HepG2 (cell line): Measurements from ENCODE around the gene SLITRK2. TPM values are rescaled to one million over a fixed set of nuclear protein-coding genes. Genes with fewer than 3 reads are reported as not detected.

ENCODE experiments used
- ATAC-seq: fragments of 200-7000 bp; cut with Tn5 transposase; 3 replicates; pipeline ENCODE4 v1.9.1; 2020; ENCODE audit warnings: mild to moderate bottlenecking, moderate library complexity
- BruUV-seq: library from RNA; stranded (reverse); fragments of 400-500 nt; replicated peaks from 2 replicates; lab custom pipeline; 2021; lab: Mats Ljungman, UMichigan
- CTCF ChIA-PET: fragments of 300-600 bp; formaldehyde crosslinking; extraction: SDS; loops from one replicate; lab custom pipeline; 2021; ENCODE audit warnings: low total read pairs, inconsistent platforms, low intra/inter-chr PET ratio; lab: Yijun Ruan, JAX
- POLR2A ChIA-PET: fragments of 350-600 bp; sonication (Branson Sonifier 250); formaldehyde crosslinking; loops from one replicate; lab custom pipeline; 2020; ENCODE audit warnings: antibody characterized with exemption, inconsistent platforms; lab: Yijun Ruan, JAX
- DNase-seq: peaks from one replicate; pipeline ENCODE4 v3.0.0-alpha.2; 2015; ENCODE audit warnings: low spot score
- FAIRE-seq: peaks from 3 replicates; lab custom pipeline; 2011; peaks lifted over from hg19 to GRCh38; lab: Jason Lieb, UNC
- H2AFZ ChIP-seq: one replicate; pipeline ENCODE4 v1.6.1; 2011; ENCODE audit warnings: low read length, inconsistent platforms
- H3K27ac ChIP-seq: fragments of 300-600 bp; 3 replicates; pipeline ENCODE4 v1.8.0; 2011; ENCODE audit warnings: mixed run types, mild to moderate bottlenecking, mixed read lengths, low read length, inconsistent platforms; ENCODE audit not compliant: insufficient read depth; ENCODE audit errors: extremely low read length
- H3K27me3 ChIP-seq, 2 experiments: fragments of 200-600 bp in 1 of 2; 2 replicates in 1 of 2; 3 replicates in 1 of 2; pipeline versions ENCODE4 v1.6.0 to v1.8.0; 2011; ENCODE audit warnings: low read length in 2 of 2, mild to moderate bottlenecking in 2 of 2, moderate library complexity in 2 of 2, inconsistent platforms in 1 of 2; ENCODE audit not compliant: insufficient read depth in 2 of 2, control insufficient read depth in 1 of 2
- H3K36me3 ChIP-seq, 2 experiments: fragments of 200-600 bp in 1 of 2; replicated peaks in 1 of 2; 2 replicates in 1 of 2; 3 replicates in 1 of 2; pipeline versions ENCODE4 v1.5.1 to v1.8.0; 2011; ENCODE audit warnings: low read length in 2 of 2, inconsistent platforms in 1 of 2; ENCODE audit not compliant: insufficient read depth in 2 of 2, control insufficient read depth in 1 of 2
- H3K4me1 ChIP-seq: 2 replicates; pipeline ENCODE4 v1.5.1; 2012; ENCODE audit warnings: low read length, inconsistent platforms; ENCODE audit not compliant: insufficient read depth
- H3K4me2 ChIP-seq: 2 replicates; pipeline ENCODE4 v1.6.0; 2011; ENCODE audit warnings: low read depth, low read length, inconsistent platforms
- H3K4me3 ChIP-seq, 3 experiments: fragments of 200-600 bp in 1 of 3; sonication (generic), shearing (Covaris generic) in 1 of 3; replicated peaks in 1 of 3; 2 replicates each; pipeline ENCODE4 v1.5.1; 2011 to 2016; ENCODE audit warnings: low read length in 3 of 3, inconsistent platforms in 2 of 3, low read depth in 2 of 3, mild to moderate bottlenecking in 2 of 3, control low read depth in 1 of 3, mixed read lengths in 1 of 3; ENCODE audit not compliant: insufficient read depth in 1 of 3
- H3K79me2 ChIP-seq: one replicate; pipeline ENCODE4 v1.6.1; 2011; ENCODE audit warnings: low read length, inconsistent platforms; ENCODE audit not compliant: insufficient read depth
- H3K9ac ChIP-seq: 2 replicates; pipeline ENCODE4 v1.6.0; 2011; ENCODE audit warnings: mild to moderate bottlenecking, low read depth, low read length, inconsistent platforms; ENCODE audit not compliant: insufficient read depth
- H3K9me3 ChIP-seq: 2 replicates; pipeline ENCODE4 v1.5.1; 2012; ENCODE audit warnings: mild to moderate bottlenecking, low read length
- H4K20me1 ChIP-seq: 2 replicates; pipeline ENCODE4 v1.6.0; 2011; ENCODE audit warnings: inconsistent platforms, mild to moderate bottlenecking, low read length, moderate library complexity; ENCODE audit not compliant: insufficient read depth
- BORCS8-MEF2B ChIP-seq: sonication (generic); formaldehyde crosslinking; IDR thresholded peaks from 2 replicates; pipeline ENCODE4 v1.8.0; 2022; ENCODE audit warnings: mild to moderate bottlenecking, missing genetic modification reagents
- FIP1L1 ChIP-seq: fragments of 200-400 bp; formaldehyde crosslinking; IDR thresholded peaks from 2 replicates; pipeline ENCODE4 v1.6.1; 2018; ENCODE audit warnings: low read depth, mild to moderate bottlenecking, low read length, moderate library complexity, borderline replicate concordance; ENCODE audit not compliant: insufficient read depth
- MBNL3 ChIP-seq: fragments of 250-450 bp; sonication (Bioruptor Pico); conservative IDR thresholded peaks from 2 replicates; pipeline ENCODE4 v1.8.0; 2022; ENCODE audit warnings: mild to moderate bottlenecking, inconsistent platforms
- PAF1 ChIP-seq: IDR thresholded peaks from 2 replicates; pipeline ENCODE4 v1.6.1; 2016; ENCODE audit warnings: missing genetic modification reagents, missing compliant biosample characterization
- SNRNP70 ChIP-seq: fragments of 200-400 bp; formaldehyde crosslinking; IDR thresholded peaks from 2 replicates; pipeline ENCODE4 v1.6.1; 2017; ENCODE audit warnings: mild to moderate bottlenecking, low read depth, low read length, moderate library complexity
- ZBTB7B ChIP-seq: sonication (generic); formaldehyde crosslinking; IDR thresholded peaks from 2 replicates; pipeline ENCODE4 v1.4.0; 2020; ENCODE audit warnings: missing genetic modification reagents
- ZC3H4 ChIP-seq: sonication (generic); formaldehyde crosslinking; IDR thresholded peaks from 2 replicates; pipeline ENCODE4 v1.4.0; 2020; ENCODE audit warnings: missing genetic modification reagents, borderline replicate concordance
- ZNF431 ChIP-seq: sonication (generic); formaldehyde crosslinking; IDR thresholded peaks from 2 replicates; pipeline ENCODE4 v1.9.0; 2022; ENCODE audit warnings: missing genetic modification reagents, low read depth, mild to moderate bottlenecking, borderline replicate concordance
- ZNF547 ChIP-seq: sonication (generic); formaldehyde crosslinking; IDR thresholded peaks from 2 replicates; pipeline ENCODE4 v1.5.1; 2020; ENCODE audit warnings: mild to moderate bottlenecking, missing genetic modification reagents
- ZNF563 ChIP-seq: sonication (generic); formaldehyde crosslinking; IDR thresholded peaks from 2 replicates; pipeline ENCODE4 v1.8.0; 2022; ENCODE audit warnings: mild to moderate bottlenecking, moderate library complexity, missing genetic modification reagents
- ZZZ3 ChIP-seq: sonication (generic); formaldehyde crosslinking; IDR thresholded peaks from 2 replicates; pipeline ENCODE4 v1.4.0; 2020; ENCODE audit warnings: missing genetic modification reagents, mild to moderate bottlenecking, borderline replicate concordance
- WGBS: methylation state at CpG from one replicate; pipeline ENCODE4 v1.1.6; 2017; ENCODE audit warnings: low lambda C conversion rate; 5-methylcytosine and 5-hydroxymethylcytosine counted together
- in situ Hi-C: cut with HindIII; loops from 2 replicates; pipeline ENCODE4 v1.10.0; 2017; ENCODE audit warnings: low pct_unique_long_range_greater_than_20kb; ENCODE audit not compliant: extremely low pct_ligation_motif_present
- intact Hi-C: fragments of 100-400 bp; cut with micrococcal nuclease; formaldehyde crosslinking; loops from one replicate; pipeline ENCODE4 v1.10.0; 2022; ENCODE audit not compliant: unreplicated experiment
- polyA plus RNA-seq, 8 experiments: library from polyadenylated mRNA; depleted of rRNA in 3 of 8; stranded (reverse) in 7 of 8; unstranded in 1 of 8; fragments of >200 nt; fragmentation: Illumina TruSeq in 4 of 8; extraction: Trizol in 4 of 8; gene quantifications; 2 replicates each; pipeline versions ENCODE4 v1.2.1 to v1.2.3, GENCODE V29; 2011 to 2016; ENCODE audit warnings: low read depth in 4 of 8, missing spikeins in 1 of 8, mixed read lengths in 1 of 8; ENCODE audit not compliant: insufficient read depth in 1 of 8
- total RNA-seq, 5 experiments: library from RNA; depleted of rRNA; stranded (reverse); fragments of >200 nt; fragmentation: Illumina TruSeq; extraction: Trizol; gene quantifications; 2 replicates each; pipeline ENCODE4 v1.2.3, GENCODE V29; 2016; ENCODE audit warnings: low read depth in 1 of 5
- TF ChIP-seq, protein P1 (sequence below): sonication (generic); formaldehyde crosslinking; conservative IDR thresholded peaks from 2 replicates; pipeline ENCODE4 v1.4.0; 2020; ENCODE audit warnings: missing genetic modification reagents
- TF ChIP-seq, protein P2 (sequence below): sonication (generic); formaldehyde crosslinking; IDR thresholded peaks from 2 replicates; pipeline ENCODE4 v1.4.0; 2020; ENCODE audit warnings: missing genetic modification reagents, borderline replicate concordance
- TF ChIP-seq, protein P3 (sequence below): sonication (generic); formaldehyde crosslinking; IDR thresholded peaks from 2 replicates; pipeline ENCODE4 v1.8.0; 2022; ENCODE audit warnings: mild to moderate bottlenecking, missing genetic modification reagents; ENCODE audit not compliant: insufficient replicate concordance

SLITRK2 gene
- total and polyA plus RNA-seq, 2 of the 13 experiments (the other 11 are each of a cell fraction or from before 2014, with no cell fraction given): not detected

DNA sequence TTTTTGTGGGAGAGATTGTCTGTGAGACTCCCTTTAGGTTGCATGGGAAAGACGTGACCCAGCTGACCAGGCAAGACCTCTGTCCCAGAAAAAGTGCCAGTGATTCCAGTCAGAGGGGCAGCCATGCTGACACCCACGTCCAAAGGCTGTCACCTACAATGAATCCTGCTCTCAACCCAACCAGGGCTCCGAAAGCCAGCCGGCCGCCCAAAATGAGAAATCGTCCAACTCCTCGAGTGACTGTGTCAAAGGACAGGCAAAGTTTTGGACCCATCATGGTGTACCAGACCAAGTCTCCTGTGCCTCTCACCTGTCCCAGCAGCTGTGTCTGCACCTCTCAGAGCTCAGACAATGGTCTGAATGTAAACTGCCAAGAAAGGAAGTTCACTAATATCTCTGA, 5.5 kb downstream of the SLITRK2 start:
- Histone ChIP-seq H3K27me3 (no peaks in the 10 kb centered on the region), H3K9ac (no peak overlapping the region), H3K4me3 (no peak overlapping the region), H3K4me2 (no peak overlapping the region), H2AFZ (no peak overlapping the region), H3K36me3 (no peaks in the 10 kb centered on the region), H4K20me1 (no peaks in the 10 kb centered on the region), H3K9me3 (no peaks in the 10 kb centered on the region), H3K79me2 (no peaks in the 10 kb centered on the region), H3K27ac (no peak overlapping the region), H3K4me1 (no peaks in the 10 kb centered on the region)
- ATAC-seq: no peak
- POLR2A ChIA-PET: no interaction called here
- WGBS: no CpG with 5 or more reads among the region's 7 CpGs
- no peak for DNase-seq
- in situ Hi-C loops (no loop called here), intact Hi-C loops (no loop called here)
- no TSS peak for BruUV-seq
- CTCF ChIA-PET: no interaction called here
- FAIRE-seq: no peak
- no peak for TF ChIP-seq ZZZ3 (CRISPR knock-in tag)
- no peak for TF ChIP-seq ZNF563 (CRISPR knock-in tag)
- TF ChIP-seq, protein P1, sequence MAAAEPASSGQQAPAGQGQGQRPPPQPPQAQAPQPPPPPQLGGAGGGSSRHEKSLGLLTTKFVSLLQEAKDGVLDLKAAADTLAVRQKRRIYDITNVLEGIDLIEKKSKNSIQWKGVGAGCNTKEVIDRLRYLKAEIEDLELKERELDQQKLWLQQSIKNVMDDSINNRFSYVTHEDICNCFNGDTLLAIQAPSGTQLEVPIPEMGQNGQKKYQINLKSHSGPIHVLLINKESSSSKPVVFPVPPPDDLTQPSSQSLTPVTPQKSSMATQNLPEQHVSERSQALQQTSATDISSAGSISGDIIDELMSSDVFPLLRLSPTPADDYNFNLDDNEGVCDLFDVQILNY: no peak
- TF ChIP-seq BORCS8-MEF2B (CRISPR knock-in tag): no peak
- no peak for TF ChIP-seq ZNF431 (CRISPR knock-in tag)
- no peak for TF ChIP-seq ZNF547 (CRISPR knock-in tag)
- TF ChIP-seq, protein P2, sequence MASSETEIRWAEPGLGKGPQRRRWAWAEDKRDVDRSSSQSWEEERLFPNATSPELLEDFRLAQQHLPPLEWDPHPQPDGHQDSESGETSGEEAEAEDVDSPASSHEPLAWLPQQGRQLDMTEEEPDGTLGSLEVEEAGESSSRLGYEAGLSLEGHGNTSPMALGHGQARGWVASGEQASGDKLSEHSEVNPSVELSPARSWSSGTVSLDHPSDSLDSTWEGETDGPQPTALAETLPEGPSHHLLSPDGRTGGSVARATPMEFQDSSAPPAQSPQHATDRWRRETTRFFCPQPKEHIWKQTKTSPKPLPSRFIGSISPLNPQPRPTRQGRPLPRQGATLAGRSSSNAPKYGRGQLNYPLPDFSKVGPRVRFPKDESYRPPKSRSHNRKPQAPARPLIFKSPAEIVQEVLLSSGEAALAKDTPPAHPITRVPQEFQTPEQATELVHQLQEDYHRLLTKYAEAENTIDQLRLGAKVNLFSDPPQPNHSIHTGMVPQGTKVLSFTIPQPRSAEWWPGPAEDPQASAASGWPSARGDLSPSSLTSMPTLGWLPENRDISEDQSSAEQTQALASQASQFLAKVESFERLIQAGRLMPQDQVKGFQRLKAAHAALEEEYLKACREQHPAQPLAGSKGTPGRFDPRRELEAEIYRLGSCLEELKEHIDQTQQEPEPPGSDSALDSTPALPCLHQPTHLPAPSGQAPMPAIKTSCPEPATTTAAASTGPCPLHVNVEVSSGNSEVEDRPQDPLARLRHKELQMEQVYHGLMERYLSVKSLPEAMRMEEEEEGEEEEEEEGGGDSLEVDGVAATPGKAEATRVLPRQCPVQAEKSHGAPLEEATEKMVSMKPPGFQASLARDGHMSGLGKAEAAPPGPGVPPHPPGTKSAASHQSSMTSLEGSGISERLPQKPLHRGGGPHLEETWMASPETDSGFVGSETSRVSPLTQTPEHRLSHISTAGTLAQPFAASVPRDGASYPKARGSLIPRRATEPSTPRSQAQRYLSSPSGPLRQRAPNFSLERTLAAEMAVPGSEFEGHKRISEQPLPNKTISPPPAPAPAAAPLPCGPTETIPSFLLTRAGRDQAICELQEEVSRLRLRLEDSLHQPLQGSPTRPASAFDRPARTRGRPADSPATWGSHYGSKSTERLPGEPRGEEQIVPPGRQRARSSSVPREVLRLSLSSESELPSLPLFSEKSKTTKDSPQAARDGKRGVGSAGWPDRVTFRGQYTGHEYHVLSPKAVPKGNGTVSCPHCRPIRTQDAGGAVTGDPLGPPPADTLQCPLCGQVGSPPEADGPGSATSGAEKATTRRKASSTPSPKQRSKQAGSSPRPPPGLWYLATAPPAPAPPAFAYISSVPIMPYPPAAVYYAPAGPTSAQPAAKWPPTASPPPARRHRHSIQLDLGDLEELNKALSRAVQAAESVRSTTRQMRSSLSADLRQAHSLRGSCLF (CRISPR knock-in tag): no peak
- no peak for TF ChIP-seq SNRNP70
- TF ChIP-seq PAF1 (CRISPR knock-in tag): no peak
- TF ChIP-seq FIP1L1: no peak
- TF ChIP-seq ZC3H4 (CRISPR knock-in tag): no peak
- TF ChIP-seq MBNL3 (CRISPR knock-in tag): no peak
- TF ChIP-seq, protein P3, sequence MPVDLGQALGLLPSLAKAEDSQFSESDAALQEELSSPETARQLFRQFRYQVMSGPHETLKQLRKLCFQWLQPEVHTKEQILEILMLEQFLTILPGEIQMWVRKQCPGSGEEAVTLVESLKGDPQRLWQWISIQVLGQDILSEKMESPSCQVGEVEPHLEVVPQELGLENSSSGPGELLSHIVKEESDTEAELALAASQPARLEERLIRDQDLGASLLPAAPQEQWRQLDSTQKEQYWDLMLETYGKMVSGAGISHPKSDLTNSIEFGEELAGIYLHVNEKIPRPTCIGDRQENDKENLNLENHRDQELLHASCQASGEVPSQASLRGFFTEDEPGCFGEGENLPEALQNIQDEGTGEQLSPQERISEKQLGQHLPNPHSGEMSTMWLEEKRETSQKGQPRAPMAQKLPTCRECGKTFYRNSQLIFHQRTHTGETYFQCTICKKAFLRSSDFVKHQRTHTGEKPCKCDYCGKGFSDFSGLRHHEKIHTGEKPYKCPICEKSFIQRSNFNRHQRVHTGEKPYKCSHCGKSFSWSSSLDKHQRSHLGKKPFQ (CRISPR knock-in tag): no peak
- no peak for TF ChIP-seq ZBTB7B (CRISPR knock-in tag)
